DMS153 (cell line): ENCODE data around the gene ITPKA.
"Not testable (repeated sequence)": the region's sequence is repeated elsewhere in the genome, so short reads cannot be mapped to it uniquely, and the experiment has no call there.

Source experiments
- DNase-seq: peaks from one replicate; lab custom pipeline; 2025; lab: John Stamatoyannopoulos, UW

Gene ITPKA

DNA sequence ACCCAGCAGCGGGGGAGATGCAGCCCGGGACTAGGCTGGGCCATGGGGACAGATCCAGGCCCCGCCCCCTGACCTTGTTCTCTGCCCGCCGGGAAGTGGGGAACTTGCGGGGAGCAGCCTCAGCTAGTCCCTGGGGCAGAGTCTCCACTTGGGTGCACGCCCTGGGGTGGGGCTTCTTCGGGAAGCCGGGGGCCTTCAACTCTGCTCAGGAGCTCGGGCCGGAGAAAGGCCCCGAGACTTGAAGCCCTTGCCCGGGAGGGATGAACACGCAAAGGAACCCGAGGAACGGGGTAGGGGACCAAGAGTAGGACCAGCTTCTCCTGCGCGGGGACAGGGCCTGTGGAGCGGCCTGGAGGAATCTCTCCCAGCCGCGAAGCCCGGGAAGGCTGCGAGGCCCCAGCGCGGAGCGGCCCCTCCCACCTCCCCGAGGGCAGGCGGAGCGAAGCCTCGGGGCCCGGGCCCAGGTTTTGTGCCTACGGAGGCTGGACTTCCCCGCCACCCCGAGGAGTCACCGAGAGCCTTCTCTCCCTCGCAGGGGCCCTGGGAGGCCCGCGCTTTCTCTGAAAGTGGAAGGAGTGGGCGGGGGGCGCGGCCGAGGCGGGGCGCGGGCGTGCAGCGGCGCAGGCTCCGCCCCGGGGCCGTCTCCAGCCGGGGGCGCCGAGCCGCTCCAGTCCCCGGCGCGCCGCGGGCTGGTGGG lies at the start of gene ITPKA:
TSS of gene ITPKA (plus strand) at position 670 of the 697 bp plus-strand sequence. CDS start 54 bp downstream, outside the sequence.
- no peak for DNase-seq

GRCh38 chr15:41445399-41445798 lies 48.3 kb upstream of the ITPKA start:
- no peak for DNase-seq

- no peak for DNase-seq
Measured at GRCh38 chr15:41462084-41462795, 31.4 kb upstream of the ITPKA start.

DNA sequence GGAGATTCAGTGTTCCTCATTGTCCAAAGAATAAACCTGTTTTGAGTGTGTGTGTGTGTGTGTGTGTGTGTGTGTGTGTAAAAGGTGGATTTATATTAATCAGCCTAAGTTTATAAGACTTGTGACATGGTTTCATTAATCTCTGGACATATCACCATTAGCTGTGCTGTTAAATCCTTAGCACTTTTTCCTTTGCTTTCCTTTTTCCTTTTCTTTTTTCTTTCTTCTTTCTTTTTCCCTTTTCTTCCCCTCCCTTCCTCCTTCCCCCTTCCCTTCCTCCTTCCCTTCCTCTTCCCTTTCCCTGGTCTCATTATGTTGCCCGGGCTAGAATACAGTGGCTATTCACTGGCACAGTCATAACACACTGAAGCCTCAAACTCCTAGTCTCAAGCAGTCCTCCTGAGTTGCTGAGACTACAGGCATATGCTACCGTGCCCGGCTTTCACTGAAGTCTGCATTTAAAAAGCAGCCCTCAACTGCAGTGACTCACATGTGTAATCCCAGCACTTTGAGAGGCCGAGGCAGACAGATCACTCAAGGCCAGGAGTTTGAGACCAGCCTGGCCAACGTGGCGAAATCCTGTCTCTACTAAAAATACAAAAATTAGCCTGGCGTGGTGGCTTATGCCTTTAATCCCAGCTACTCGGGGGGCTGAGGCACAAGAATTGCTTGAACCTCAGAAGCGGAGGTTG lies 28.6 kb upstream of the ITPKA start:
- DNase-seq: no peak

DNA sequence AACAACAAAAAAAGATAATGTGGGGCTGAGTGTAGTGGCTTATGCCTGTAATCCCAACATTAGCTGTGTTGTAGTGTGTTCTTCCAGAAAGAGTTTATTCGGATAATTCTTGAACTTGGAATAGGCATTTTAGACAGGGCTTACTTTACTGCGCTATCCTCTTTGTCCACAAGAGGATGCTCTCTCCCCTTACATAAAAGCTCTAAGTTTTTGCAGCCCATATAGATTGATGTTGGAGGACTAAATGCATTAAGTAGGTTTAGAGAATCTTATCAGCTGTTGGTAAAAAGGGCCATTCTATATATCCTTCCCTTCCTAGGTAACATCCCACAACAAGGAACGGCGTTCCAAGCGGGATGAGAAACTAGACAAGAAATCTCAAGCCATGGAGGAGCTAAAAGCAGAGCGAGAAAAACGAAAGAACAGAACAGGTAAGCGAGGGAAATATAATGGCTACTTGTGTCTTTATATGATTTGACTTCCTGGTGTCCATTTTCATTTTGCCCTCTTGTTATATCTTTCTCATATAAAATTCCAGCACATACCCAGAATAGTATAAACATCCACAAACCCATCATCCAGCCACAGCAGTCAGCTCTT lies 27.8 kb upstream of the ITPKA start:
- no peak for DNase-seq

- no peak for DNase-seq
Measured at GRCh38 chr15:41466711-41467110, 27.0 kb upstream of the ITPKA start.

DNA sequence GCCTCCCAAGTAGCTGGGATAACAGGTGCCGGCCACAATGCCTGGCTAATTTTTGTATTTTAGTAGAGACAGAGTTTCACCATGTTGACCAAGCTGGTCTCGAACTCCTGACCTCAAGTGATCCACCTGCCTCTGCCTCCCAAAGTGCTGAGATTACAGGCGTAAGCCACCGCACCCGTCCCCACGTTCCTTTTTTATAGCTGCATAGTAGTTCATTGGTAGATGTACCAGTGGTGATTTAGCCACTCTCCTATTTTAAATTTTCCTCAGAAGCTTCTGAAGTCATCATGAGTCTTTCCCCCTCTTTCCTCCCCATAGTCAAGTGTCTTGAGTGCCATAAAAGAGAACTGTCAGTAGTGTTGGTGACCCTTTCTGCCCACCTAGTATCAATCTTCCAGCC lies 24.0 kb upstream of the ITPKA start:
- DNase-seq: not testable (repeated sequence)

DNA sequence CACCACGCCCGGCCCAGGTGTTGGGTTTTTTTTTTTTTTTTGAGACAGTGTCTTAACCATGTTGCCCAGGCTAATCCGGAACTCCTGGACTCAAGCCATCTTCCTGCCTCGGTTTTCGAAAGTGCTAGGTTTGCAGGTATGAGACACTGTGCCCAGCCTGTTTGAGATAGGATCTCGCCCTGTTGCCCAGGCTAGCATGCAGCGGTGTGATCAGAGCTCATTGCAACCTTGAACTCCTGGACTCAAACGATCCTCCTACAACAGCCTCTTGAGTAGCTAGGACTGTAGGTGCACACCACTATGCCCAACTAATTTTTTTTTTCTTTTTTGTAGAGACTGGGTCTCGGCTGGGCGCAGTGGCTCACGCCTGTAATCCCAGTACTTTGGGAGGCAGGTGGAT lies 20.3 kb upstream of the ITPKA start:
- DNase-seq: no peak

GRCh38 chr15:41474436-41474835 lies 19.2 kb upstream of the ITPKA start:
- DNase-seq: no peak

GRCh38 chr15:41474941-41475340 lies 18.7 kb upstream of the ITPKA start:
- DNase-seq: no peak

GRCh38 chr15:41476416-41477048 lies 17.1 kb upstream of the ITPKA start:
- DNase-seq: no peak

GRCh38 chr15:41480396-41481140 lies 13.1 kb upstream of the ITPKA start:
- no peak for DNase-seq

DNA sequence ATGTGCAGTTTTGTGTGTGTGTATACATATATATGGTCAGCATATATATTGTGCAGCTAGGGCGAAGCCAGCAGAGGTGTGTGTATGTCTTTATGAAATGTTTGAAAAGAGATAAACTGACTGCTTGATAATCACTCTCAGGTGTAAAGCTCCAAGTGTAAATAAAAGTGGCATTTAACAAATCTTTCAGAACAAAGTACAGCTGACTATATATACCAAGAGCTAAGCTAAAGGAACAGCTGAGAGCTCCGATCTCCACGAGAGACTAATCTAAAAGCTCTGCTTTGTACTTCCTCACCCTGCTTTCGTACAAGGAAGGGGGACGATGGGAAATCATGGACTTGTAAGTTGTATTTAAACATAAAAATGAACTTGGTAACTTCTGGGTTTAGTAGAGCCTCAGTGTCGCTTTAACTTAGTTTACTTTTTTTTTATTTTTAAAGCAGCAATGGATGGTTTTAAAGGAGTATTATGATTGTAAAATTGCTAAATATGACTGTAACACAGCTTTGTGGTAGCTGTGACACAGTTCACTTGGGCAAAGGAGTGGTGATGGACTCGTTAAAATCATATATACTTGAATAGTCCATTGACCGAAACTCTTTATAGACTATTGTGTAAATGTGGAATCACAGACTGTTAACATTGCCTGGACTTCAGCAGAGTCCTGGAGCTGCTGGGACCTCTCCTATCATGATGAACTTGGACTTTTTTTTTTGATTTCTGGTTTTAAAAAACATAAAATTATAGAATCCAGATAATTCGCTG lies 11.4 kb upstream of the ITPKA start:
- no peak for DNase-seq

GRCh38 chr15:41483115-41483514 lies 10.6 kb upstream of the ITPKA start:
- DNase-seq: no peak

- DNase-seq: no peak
Measured at GRCh38 chr15:41483519-41483918, 10.2 kb upstream of the ITPKA start.

DNA sequence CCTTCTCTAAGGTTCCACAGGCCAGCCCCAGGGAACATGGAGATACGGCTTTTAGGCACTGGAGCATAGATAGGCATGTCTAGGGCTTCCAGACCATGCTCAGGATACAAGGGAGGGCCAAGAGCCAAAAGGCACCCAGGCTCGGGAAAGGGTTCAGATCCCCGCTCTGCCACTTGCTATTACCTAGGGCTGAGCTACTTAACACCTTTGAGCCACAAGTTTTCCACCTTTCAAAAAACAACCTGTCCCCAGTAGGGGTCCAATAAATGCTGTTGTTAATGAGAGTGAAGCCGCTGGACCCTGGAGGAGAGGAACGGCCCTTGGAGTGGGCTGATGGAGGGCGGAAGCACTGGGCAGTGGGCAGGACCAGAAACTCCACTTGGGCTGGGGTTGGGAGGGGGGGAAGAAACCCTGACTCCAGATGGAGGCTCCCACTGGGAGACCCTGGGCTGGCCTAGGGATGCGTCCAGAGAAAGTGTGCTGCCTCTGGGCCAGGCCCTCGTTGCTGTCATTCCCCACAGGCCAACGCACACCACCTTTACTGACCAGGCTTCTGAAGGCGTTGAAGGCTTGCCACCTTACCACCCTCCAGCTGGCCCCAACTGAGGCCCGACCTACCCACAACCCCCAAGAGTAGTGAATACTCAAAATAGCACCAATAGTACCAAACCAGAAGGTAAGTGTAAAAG lies 8.6 kb upstream of the ITPKA start:
- DNase-seq: no peak

GRCh38 chr15:41486286-41486685 lies 7.4 kb upstream of the ITPKA start:
- no peak for DNase-seq

DNA sequence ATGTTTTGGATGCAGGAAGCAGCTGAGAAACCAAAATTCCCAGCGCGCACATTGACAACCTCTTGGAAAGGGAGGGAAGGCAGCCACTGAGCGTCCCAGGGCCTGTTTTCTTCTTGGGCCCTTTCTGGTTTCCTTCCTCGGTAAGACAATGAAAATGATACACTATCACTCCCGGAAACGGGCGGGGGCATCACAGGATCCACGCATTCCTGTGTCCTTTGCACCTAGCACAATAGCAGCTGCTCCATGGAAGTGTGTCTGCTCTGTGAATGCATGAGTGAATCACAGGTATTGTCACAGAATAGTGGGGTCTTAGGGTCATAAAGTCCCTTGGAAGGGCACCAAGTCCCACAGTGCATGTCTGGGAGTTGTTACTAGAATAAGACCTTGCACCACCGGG lies 6.3 kb upstream of the ITPKA start:
- no peak for DNase-seq

DNA sequence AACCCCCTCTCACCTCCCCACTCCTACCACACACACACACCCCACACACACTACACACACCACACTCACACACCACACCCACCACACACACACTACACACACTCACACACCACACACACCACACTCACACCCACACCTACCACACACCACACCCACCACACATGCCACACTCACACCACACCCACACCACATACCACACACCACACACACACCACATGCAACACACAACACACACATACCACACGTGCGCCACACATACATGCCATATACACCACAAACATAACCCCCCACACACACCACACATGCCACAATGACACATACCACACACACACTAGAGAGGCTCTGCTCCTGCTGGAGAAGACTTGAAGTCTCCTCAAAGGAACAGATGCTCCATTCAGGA lies 5.9 kb upstream of the ITPKA start:
- no peak for DNase-seq

GRCh38 chr15:41489641-41490040 lies 4.0 kb upstream of the ITPKA start:
- no peak for DNase-seq
